ENCODE data around the gene PER1. TPM values are rescaled to one million over a fixed set of nuclear protein-coding genes. Genes with fewer than 3 reads are reported as not detected.

Gene PER1
- total and polyA plus RNA-seq, 2 of the 13 experiments (the other 11 are each of a cell fraction or from before 2014, with no cell fraction given): 2.6 to 3.6 TPM

- TF ChIP-seq ZNF510 (CRISPR knock-in tag; IDR thresholded peaks at IDR 0.05; ENCODE audit: low read depth): no peak
Observed at GRCh38 chr17:8164815-8165131, 12.6 kb upstream of the PER1 start (continued).

GRCh38 chr17:8163978-8164814 is 12.0 kb upstream of the PER1 start:
- intact Hi-C loops (cut with micrococcal nuclease; ENCODE audit: unreplicated experiment): no loop called here
- DNase-seq (ENCODE audit: low spot score) (no peak), FAIRE-seq (peak; percentile 56), ATAC-seq (peak; percentile 78)
- Histone ChIP-seq H3K27ac (ENCODE audit: extremely low read length, insufficient read depth, low read length) (peak overlapping the region; percentile 95), H3K36me3 (replicated peaks in 1 of 2; ENCODE audit: control insufficient read depth in 1 of 2, insufficient read depth in 2 of 2, low read length in 2 of 2) (peaks cover 1 to 7% of the 10 kb centered on the region in 2 experiments; a peak in 3 of 5 replicates), H2AFZ (ENCODE audit: low read length) (no peak overlapping the region), H3K9me3 (ENCODE audit: low read length) (no peaks in the 10 kb centered on the region), H3K9ac (ENCODE audit: insufficient read depth, low read depth, low read length) (peak overlapping the region; percentile 80), H3K4me3 (replicated peaks in 1 of 3; ENCODE audit: insufficient read depth in 1 of 3, low read depth in 2 of 3, low read length in 3 of 3) (peak overlapping the region; percentile 92 to 99 (median 98)), H3K4me1 (ENCODE audit: insufficient read depth, low read length) (peaks cover 60% of the 10 kb centered on the region), H4K20me1 (ENCODE audit: insufficient read depth, low read length) (no peaks in the 10 kb centered on the region), H3K27me3 (ENCODE audit: control insufficient read depth in 1 of 2, insufficient read depth in 2 of 2, low read length in 2 of 2) (no peaks in the 10 kb centered on the region; a peak in 1 of 5 replicates), H3K4me2 (ENCODE audit: low read depth, low read length) (peak overlapping the region; percentile 91), H3K79me2 (ENCODE audit: insufficient read depth, low read length) (peaks cover 18% of the 10 kb centered on the region)
- in situ Hi-C loops (cut with HindIII; ENCODE audit: extremely low pct_ligation_motif_present, low pct_unique_long_range_greater_than_20kb): no loop called here
- no TSS peak for BruUV-seq (replicated peaks)
- 0% methylated on average over 4 of the region's 13 CpGs for WGBS (ENCODE audit: low lambda C conversion rate)
- ChIA-PET CTCF (ENCODE audit: low intra/inter-chr PET ratio, low total read pairs) (interaction anchor here (0.7 to 0.9 kb wide), 2 partner anchors 25 to 70 kb away, joined by 3 read pairs; no protein-coding TSS in a partner anchor), POLR2A (interaction anchor here (0.7 to 2.6 kb wide), 15 partner anchors 9 to 131 kb away, joined by 3 to 149 read pairs (median 5); partner anchors contain the start of genes BORCS6, RANGRF, SLC25A35 and TMEM107)
- no peak for TF ChIP-seq PRDM15 (CRISPR knock-in tag; IDR thresholded peaks at IDR 0.05)
- TF ChIP-seq ZNF788 (CRISPR knock-in tag; IDR thresholded peaks at IDR 0.05; ENCODE audit: borderline replicate concordance): peak; percentile 50; the same call in 1 of the 2 replicates
- TF ChIP-seq MXD4 (CRISPR knock-in tag; IDR thresholded peaks at IDR 0.05): no peak
- TF ChIP-seq PRPF4 (IDR thresholded peaks at IDR 0.05; ENCODE audit: low read depth, low read length, poor library complexity, severe bottlenecking): peak; percentile 48
- no peak for TF ChIP-seq SIN3B (IDR thresholded peaks at IDR 0.05; ENCODE audit: low read length)
- no peak for TF ChIP-seq SOX13 (IDR thresholded peaks at IDR 0.05)
- peak in 1 of 2 experiments; percentile 58; a peak in 2 of 4 replicates for TF ChIP-seq SOX13 (CRISPR knock-in tag; conservative IDR thresholded peaks at IDR 0.05 in 1 of 2, IDR thresholded peaks at IDR 0.05 in 1 of 2)
- no peak for TF ChIP-seq ZNF24 (IDR thresholded peaks at IDR 0.05)
- 0 out of 2 replicates have a peak, but pooled peaks have one; percentile 56 for TF ChIP-seq ZNF770 (CRISPR knock-in tag; IDR thresholded peaks at IDR 0.05)
- no peak for TF ChIP-seq ATM (IDR thresholded peaks at IDR 0.05; ENCODE audit: borderline replicate concordance)

All from HepG2 (cell line).